SK-N-SH treated with all-trans-retinoic acid at 6 μM for 48 hours (cell line): Measurements from ENCODE around the gene MIPOL1.

Experiments
- ATAC-seq: fragments of 200-7000 bp; cut with Tn5 transposase; 3 replicates; pipeline ENCODE4 v1.9.1; 2020; ENCODE audit warnings: mild to moderate bottlenecking, moderate library complexity
- CSDC2 ChIP-seq: fragments of 250-450 bp; sonication (Bioruptor Pico); IDR thresholded peaks from 2 replicates; pipeline ENCODE4 v1.5.0; 2020; ENCODE audit warnings: mild to moderate bottlenecking, moderate library complexity
- ESRRG ChIP-seq: fragments of 250-450 bp; sonication (Bioruptor Pico); IDR thresholded peaks from 2 replicates; pipeline ENCODE4 v1.6.1; 2021; ENCODE audit warnings: mild to moderate bottlenecking
- GLIS3 ChIP-seq: fragments of 250-450 bp; sonication (Bioruptor Pico); IDR thresholded peaks from 2 replicates; pipeline ENCODE4 v1.5.0; 2020; ENCODE audit warnings: mild to moderate bottlenecking, moderate library complexity
- ISL1 ChIP-seq: fragments of 250-450 bp; sonication (Bioruptor Pico); IDR thresholded peaks from 2 replicates; pipeline ENCODE4 v2.1.2; 2022; ENCODE audit warnings: mild to moderate bottlenecking, moderate library complexity
- OSR1 ChIP-seq: fragments of 250-450 bp; sonication (Bioruptor Pico); IDR thresholded peaks from 2 replicates; pipeline ENCODE4 v1.8.0; 2022; ENCODE audit warnings: moderate library complexity, mild to moderate bottlenecking, inconsistent platforms
- PPARA ChIP-seq: fragments of 250-450 bp; sonication (Bioruptor Pico); IDR thresholded peaks from 2 replicates; pipeline ENCODE4 v1.5.0; 2020; ENCODE audit warnings: mild to moderate bottlenecking, borderline replicate concordance
- RARB ChIP-seq: fragments of 250-450 bp; sonication (Bioruptor Pico); IDR thresholded peaks from 2 replicates; pipeline ENCODE4 v1.8.0; 2021; ENCODE audit warnings: mild to moderate bottlenecking, moderate library complexity
- SNAI2 ChIP-seq: fragments of 250-450 bp; sonication (Bioruptor Pico); IDR thresholded peaks from 2 replicates; pipeline ENCODE4 v1.5.0; 2020; ENCODE audit warnings: mild to moderate bottlenecking, moderate library complexity
- TCF4 ChIP-seq: fragments of 250-450 bp; sonication (Bioruptor Pico); IDR thresholded peaks from 2 replicates; pipeline ENCODE4 v1.8.0; 2021; ENCODE audit warnings: mild to moderate bottlenecking, moderate library complexity, borderline replicate concordance
- TOX ChIP-seq: fragments of 250-450 bp; sonication (Bioruptor Pico); IDR thresholded peaks from 2 replicates; pipeline ENCODE4 v1.8.0; 2021; ENCODE audit warnings: mild to moderate bottlenecking, moderate library complexity, borderline replicate concordance
- ZC3H10 ChIP-seq: fragments of 250-450 bp; sonication (Bioruptor Pico); IDR thresholded peaks from 2 replicates; pipeline ENCODE4 v1.5.1; 2021; ENCODE audit warnings: mild to moderate bottlenecking, moderate library complexity
- ZFP3 ChIP-seq: fragments of 250-450 bp; sonication (Bioruptor Pico); IDR thresholded peaks from 2 replicates; pipeline ENCODE4 v1.5.0; 2020; ENCODE audit warnings: mild to moderate bottlenecking, moderate library complexity
- ZFP30 ChIP-seq: fragments of 450-650 bp; formaldehyde crosslinking; IDR thresholded peaks from 2 replicates; pipeline ENCODE4 v1.5.0; 2022; ENCODE audit warnings: mild to moderate bottlenecking, moderate library complexity
- ZNF565 ChIP-seq: fragments of 450-650 bp; formaldehyde crosslinking; conservative IDR thresholded peaks from 2 replicates; pipeline ENCODE4 v1.5.0; 2020; ENCODE audit warnings: low read depth, mild to moderate bottlenecking, moderate library complexity
- ZNF70 ChIP-seq: fragments of 450-650 bp; formaldehyde crosslinking; IDR thresholded peaks from 2 replicates; pipeline ENCODE4 v1.5.0; 2020; ENCODE audit warnings: mild to moderate bottlenecking, moderate library complexity
- ZNF8 ChIP-seq: fragments of 450-650 bp; formaldehyde crosslinking; IDR thresholded peaks from 2 replicates; pipeline ENCODE4 v1.5.0; 2020; ENCODE audit warnings: mild to moderate bottlenecking, moderate library complexity
- TF ChIP-seq, protein P1 (sequence below): fragments of 250-450 bp; sonication (Bioruptor Pico); IDR thresholded peaks from 2 replicates; pipeline ENCODE4 v1.8.0; 2020; ENCODE audit warnings: mild to moderate bottlenecking, moderate library complexity, borderline replicate concordance
- TF ChIP-seq, protein P2 (sequence below): fragments of 250-450 bp; sonication (Bioruptor Pico); IDR thresholded peaks from 2 replicates; pipeline ENCODE4 v1.5.1; 2021; ENCODE audit warnings: mild to moderate bottlenecking, moderate library complexity
- TF ChIP-seq, protein P3 (sequence below): fragments of 250-450 bp; sonication (Bioruptor Pico); IDR thresholded peaks from 2 replicates; pipeline ENCODE4 v1.5.0; 2020; ENCODE audit warnings: mild to moderate bottlenecking, moderate library complexity
- TF ChIP-seq, protein P4 (sequence below): fragments of 250-450 bp; sonication (Bioruptor Pico); IDR thresholded peaks from 2 replicates; pipeline ENCODE4 v1.5.1; 2020; ENCODE audit warnings: low read depth, mild to moderate bottlenecking, moderate library complexity

MIPOL1 gene

DNA sequence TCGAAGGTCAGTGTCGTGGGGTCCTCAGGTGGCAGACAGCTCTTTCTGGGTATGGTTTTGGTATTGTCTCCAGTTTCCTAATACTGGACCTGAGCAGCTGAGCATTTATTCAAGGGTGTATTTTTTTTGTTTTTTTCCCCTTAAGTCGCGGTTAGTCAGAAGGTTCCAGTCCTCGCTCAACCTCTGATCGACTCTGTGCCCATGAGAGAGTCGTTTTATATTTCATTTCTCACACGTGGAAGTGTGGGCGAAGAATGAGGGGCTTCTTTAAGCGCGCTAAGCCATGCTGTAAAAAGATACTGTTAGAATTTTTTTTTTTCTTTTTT, 499 bp downstream of the MIPOL1 start:
- ATAC-seq: no peak
- TF ChIP-seq, protein P1, sequence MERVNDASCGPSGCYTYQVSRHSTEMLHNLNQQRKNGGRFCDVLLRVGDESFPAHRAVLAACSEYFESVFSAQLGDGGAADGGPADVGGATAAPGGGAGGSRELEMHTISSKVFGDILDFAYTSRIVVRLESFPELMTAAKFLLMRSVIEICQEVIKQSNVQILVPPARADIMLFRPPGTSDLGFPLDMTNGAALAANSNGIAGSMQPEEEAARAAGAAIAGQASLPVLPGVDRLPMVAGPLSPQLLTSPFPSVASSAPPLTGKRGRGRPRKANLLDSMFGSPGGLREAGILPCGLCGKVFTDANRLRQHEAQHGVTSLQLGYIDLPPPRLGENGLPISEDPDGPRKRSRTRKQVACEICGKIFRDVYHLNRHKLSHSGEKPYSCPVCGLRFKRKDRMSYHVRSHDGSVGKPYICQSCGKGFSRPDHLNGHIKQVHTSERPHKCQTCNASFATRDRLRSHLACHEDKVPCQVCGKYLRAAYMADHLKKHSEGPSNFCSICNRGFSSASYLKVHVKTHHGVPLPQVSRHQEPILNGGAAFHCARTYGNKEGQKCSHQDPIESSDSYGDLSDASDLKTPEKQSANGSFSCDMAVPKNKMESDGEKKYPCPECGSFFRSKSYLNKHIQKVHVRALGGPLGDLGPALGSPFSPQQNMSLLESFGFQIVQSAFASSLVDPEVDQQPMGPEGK: no peak
- TF ChIP-seq OSR1 (CRISPR knock-in tag): no peak
- TF ChIP-seq ZNF565: no peak
- no peak for TF ChIP-seq TCF4 (CRISPR knock-in tag)
- TF ChIP-seq, protein P2, sequence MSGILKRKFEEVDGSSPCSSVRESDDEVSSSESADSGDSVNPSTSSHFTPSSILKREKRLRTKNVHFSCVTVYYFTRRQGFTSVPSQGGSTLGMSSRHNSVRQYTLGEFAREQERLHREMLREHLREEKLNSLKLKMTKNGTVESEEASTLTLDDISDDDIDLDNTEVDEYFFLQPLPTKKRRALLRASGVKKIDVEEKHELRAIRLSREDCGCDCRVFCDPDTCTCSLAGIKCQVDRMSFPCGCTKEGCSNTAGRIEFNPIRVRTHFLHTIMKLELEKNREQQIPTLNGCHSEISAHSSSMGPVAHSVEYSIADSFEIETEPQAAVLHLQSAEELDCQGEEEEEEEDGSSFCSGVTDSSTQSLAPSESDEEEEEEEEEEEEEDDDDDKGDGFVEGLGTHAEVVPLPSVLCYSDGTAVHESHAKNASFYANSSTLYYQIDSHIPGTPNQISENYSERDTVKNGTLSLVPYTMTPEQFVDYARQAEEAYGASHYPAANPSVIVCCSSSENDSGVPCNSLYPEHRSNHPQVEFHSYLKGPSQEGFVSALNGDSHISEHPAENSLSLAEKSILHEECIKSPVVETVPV (CRISPR knock-in tag): no peak
- no peak for TF ChIP-seq ISL1 (CRISPR knock-in tag)
- no peak for TF ChIP-seq ESRRG (CRISPR knock-in tag)
- TF ChIP-seq CSDC2 (CRISPR knock-in tag): no peak
- no peak for TF ChIP-seq SNAI2
- TF ChIP-seq ZFP30 (CRISPR knock-in tag): no peak
- TF ChIP-seq RARB (CRISPR knock-in tag): no peak
- TF ChIP-seq TOX (CRISPR knock-in tag): no peak
- TF ChIP-seq, protein P3, sequence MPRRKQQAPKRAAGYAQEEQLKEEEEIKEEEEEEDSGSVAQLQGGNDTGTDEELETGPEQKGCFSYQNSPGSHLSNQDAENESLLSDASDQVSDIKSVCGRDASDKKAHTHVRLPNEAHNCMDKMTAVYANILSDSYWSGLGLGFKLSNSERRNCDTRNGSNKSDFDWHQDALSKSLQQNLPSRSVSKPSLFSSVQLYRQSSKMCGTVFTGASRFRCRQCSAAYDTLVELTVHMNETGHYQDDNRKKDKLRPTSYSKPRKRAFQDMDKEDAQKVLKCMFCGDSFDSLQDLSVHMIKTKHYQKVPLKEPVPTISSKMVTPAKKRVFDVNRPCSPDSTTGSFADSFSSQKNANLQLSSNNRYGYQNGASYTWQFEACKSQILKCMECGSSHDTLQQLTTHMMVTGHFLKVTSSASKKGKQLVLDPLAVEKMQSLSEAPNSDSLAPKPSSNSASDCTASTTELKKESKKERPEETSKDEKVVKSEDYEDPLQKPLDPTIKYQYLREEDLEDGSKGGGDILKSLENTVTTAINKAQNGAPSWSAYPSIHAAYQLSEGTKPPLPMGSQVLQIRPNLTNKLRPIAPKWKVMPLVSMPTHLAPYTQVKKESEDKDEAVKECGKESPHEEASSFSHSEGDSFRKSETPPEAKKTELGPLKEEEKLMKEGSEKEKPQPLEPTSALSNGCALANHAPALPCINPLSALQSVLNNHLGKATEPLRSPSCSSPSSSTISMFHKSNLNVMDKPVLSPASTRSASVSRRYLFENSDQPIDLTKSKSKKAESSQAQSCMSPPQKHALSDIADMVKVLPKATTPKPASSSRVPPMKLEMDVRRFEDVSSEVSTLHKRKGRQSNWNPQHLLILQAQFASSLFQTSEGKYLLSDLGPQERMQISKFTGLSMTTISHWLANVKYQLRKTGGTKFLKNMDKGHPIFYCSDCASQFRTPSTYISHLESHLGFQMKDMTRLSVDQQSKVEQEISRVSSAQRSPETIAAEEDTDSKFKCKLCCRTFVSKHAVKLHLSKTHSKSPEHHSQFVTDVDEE (CRISPR knock-in tag): no peak
- no peak for TF ChIP-seq GLIS3
- TF ChIP-seq ZNF8 (CRISPR knock-in tag): no peak
- no peak for TF ChIP-seq ZC3H10
- no peak for TF ChIP-seq ZNF70 (CRISPR knock-in tag)
- TF ChIP-seq, protein P4, sequence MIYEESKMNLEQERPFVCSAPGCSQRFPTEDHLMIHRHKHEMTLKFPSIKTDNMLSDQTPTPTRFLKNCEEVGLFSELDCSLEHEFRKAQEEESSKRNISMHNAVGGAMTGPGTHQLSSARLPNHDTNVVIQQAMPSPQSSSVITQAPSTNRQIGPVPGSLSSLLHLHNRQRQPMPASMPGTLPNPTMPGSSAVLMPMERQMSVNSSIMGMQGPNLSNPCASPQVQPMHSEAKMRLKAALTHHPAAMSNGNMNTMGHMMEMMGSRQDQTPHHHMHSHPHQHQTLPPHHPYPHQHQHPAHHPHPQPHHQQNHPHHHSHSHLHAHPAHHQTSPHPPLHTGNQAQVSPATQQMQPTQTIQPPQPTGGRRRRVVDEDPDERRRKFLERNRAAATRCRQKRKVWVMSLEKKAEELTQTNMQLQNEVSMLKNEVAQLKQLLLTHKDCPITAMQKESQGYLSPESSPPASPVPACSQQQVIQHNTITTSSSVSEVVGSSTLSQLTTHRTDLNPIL (CRISPR knock-in tag): no peak
- no peak for TF ChIP-seq ZFP3 (CRISPR knock-in tag)
- TF ChIP-seq PPARA (CRISPR knock-in tag): no peak

DNA sequence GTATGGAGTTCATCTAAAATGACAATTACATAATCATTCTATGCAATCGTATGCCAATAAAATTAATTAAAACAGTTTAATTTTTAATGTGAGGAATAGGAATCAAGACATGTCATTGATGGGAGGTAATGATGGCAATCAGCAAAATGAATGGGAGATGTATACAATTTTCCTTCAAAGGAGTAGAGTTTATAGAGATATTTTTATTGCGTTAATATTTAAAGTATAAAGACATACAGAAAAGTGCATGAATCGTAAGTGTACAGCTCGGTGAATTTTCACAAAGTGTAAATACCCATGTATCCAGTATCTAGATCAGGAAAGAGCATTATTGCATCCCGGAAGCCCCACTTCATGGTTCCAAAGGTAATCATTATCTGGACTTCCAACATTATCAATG, 1.2 kb downstream of the MIPOL1 start:
- no peak for TF ChIP-seq ZNF8 (CRISPR knock-in tag)
- TF ChIP-seq, protein P3 (CRISPR knock-in tag): no peak
- TF ChIP-seq, protein P4 (CRISPR knock-in tag): no peak
- TF ChIP-seq PPARA (CRISPR knock-in tag): no peak
- no peak for ATAC-seq

DNA sequence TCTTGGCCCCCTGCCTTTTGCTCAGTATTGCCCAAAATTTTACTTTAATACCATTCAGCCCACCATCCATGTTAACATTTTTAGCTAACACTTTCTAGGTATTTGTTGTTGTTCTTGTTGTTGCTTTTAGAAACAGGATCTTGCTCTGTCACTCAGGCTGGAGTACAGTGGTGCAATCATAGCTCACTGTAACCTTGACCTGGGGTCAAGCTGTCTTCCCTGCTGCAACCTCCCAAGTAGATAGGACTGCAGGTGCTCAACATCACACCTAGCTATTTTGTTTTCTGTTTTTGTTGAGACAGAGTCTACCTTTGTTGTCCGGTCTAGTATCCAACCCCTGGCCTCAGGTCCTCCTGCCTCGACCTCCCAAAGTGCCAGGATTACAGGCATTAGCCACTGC, 4.0 kb downstream of the MIPOL1 start:
- no peak for ATAC-seq
- no peak for TF ChIP-seq OSR1 (CRISPR knock-in tag)
